Astrocyte of the hippocampus (primary cell): ENCODE measurements around the gene GJB3.

ENCODE experiments used
- DNase-seq: peaks from one replicate; pipeline ENCODE4 v3.0.0; 2011; ENCODE audit warnings: low read depth, low spot score

GJB3 gene

GRCh38 chr1:34822202-34822601 lies 41.2 kb downstream of the GJB3 start:
- DNase-seq = no peak

- DNase-seq = no peak
Observed at GRCh38 chr1:34824817-34825454, 43.9 kb downstream of the GJB3 start.

- peak; percentile 67 for DNase-seq
Observed at GRCh38 chr1:34825455-34826091, 44.6 kb downstream of the GJB3 start.

- no peak for DNase-seq
Observed at GRCh38 chr1:34827341-34827941, 46.4 kb downstream of the GJB3 start.

- no peak for DNase-seq
Observed at GRCh38 chr1:34828611-34829010, 47.6 kb downstream of the GJB3 start.

GRCh38 chr1:34829250-34829649 lies 48.2 kb downstream of the GJB3 start:
- DNase-seq = peak; percentile 79

GRCh38 chr1:34831721-34832246 lies 50.8 kb downstream of the GJB3 start:
- no peak for DNase-seq

GRCh38 chr1:34833711-34834110 lies 52.7 kb downstream of the GJB3 start:
- DNase-seq = no peak
